Neutrophil (primary cell): Measurements from ENCODE around the gene STAB2.

Experiments
- H3K27ac ChIP-seq: fragments of 200-600 bp; sonication (generic); 2 replicates; pipeline ENCODE4 v1.5.1; 2016; ENCODE audit warnings: mild to moderate bottlenecking, moderate library complexity
- H3K27me3 ChIP-seq: fragments of 200-600 bp; sonication (generic); 2 replicates; pipeline ENCODE4 v1.6.0; 2016; ENCODE audit warnings: mild to moderate bottlenecking
- H3K36me3 ChIP-seq: fragments of 200-600 bp; sonication (generic); 2 replicates; pipeline ENCODE4 v1.5.1; 2017
- H3K4me1 ChIP-seq, 2 experiments: fragments of 200-600 bp in 1 of 2; sonication (generic) in 1 of 2; 1 replicate in 1 of 2; 2 replicates in 1 of 2; pipeline versions ENCODE4 v1.5.1 to v1.6.1; 2013 to 2016; ENCODE audit warnings: low read depth in 1 of 2, low read length in 1 of 2, mild to moderate bottlenecking in 1 of 2, moderate library complexity in 1 of 2; ENCODE audit not compliant: control insufficient read depth in 1 of 2, insufficient read depth in 1 of 2
- H3K4me3 ChIP-seq, 2 experiments: fragments of 200-600 bp in 1 of 2; sonication (generic) in 1 of 2; 1 replicate in 1 of 2; 2 replicates in 1 of 2; pipeline ENCODE4 v1.5.1; 2013 to 2016; ENCODE audit warnings: low read depth in 1 of 2, low read length in 1 of 2, mild to moderate bottlenecking in 1 of 2, moderate library complexity in 1 of 2
- H3K9me3 ChIP-seq: fragments of 200-600 bp; sonication (generic); 2 replicates; pipeline ENCODE4 v1.5.1; 2016
- CTCF ChIP-seq: fragments of 200-600 bp; sonication (generic); IDR thresholded peaks from 2 replicates; pipeline ENCODE4 v1.5.1; 2016; ENCODE audit warnings: antibody characterized with exemption

The STAB2 gene

GRCh38 chr12:103766028-103766427 is 179.0 kb downstream of the STAB2 start:
- Histone ChIP-seq H3K4me3 (no peak overlapping the region), H3K9me3 (no peaks in the 10 kb centered on the region), H3K4me1 (peaks cover 0 to 6% of the 10 kb centered on the region in 2 experiments), H3K27me3 (no peaks in the 10 kb centered on the region), H3K27ac (no peak overlapping the region), H3K36me3 (peaks cover 51% of the 10 kb centered on the region)
- no peak for TF ChIP-seq CTCF

DNA sequence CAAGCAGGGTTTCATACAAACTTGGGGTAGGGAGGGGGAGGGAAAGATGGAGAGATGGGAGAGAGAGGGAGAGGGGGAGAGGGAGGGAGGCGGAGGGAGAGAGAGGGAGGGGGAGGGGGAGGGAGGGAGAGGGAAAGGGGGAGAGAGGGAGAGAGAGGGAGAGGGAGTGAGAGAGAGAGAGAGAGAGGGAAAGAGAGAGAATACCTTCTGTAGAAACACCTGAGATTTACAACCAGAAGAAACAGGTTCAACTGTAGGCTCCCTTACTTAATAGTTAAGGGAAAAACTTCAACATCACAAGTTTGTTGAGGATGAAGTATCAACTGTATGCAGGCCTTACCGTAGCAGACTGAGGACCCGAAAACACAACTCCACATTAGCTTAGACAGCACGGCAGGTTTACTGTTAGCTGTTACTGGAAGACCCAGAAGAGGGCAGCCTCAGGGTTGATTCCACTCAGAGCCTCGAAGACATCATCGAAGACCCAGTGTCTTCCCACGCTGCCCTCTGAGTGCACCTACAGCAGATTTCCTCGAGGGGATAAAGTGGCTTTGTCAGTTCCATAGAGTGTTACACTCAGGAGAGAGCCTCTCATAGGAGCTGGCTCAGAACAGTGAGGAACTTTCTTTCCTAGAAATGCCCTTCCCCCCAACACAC is 181.5 kb downstream of the STAB2 start:
- H3K4me3 ChIP-seq: no peak overlapping the region
- H3K27ac ChIP-seq: no peak overlapping the region
- H3K36me3 ChIP-seq: peaks cover 25% of the 10 kb centered on the region
- no peak for TF ChIP-seq CTCF
- peaks cover 0 to 6% of the 10 kb centered on the region in 2 experiments for H3K4me1 ChIP-seq
- no peaks in the 10 kb centered on the region for H3K9me3 ChIP-seq
- H3K27me3 ChIP-seq: no peaks in the 10 kb centered on the region

- peaks cover 20% of the 10 kb centered on the region for H3K36me3 ChIP-seq
- H3K27me3 ChIP-seq: no peaks in the 10 kb centered on the region
- no peak for TF ChIP-seq CTCF
- H3K9me3 ChIP-seq: no peaks in the 10 kb centered on the region
- H3K4me3 ChIP-seq: no peak overlapping the region
- H3K4me1 ChIP-seq: peaks cover 0 to 6% of the 10 kb centered on the region in 2 experiments
- no peak overlapping the region for H3K27ac ChIP-seq
Measured at GRCh38 chr12:103769240-103769945, 182.3 kb downstream of the STAB2 start.

DNA sequence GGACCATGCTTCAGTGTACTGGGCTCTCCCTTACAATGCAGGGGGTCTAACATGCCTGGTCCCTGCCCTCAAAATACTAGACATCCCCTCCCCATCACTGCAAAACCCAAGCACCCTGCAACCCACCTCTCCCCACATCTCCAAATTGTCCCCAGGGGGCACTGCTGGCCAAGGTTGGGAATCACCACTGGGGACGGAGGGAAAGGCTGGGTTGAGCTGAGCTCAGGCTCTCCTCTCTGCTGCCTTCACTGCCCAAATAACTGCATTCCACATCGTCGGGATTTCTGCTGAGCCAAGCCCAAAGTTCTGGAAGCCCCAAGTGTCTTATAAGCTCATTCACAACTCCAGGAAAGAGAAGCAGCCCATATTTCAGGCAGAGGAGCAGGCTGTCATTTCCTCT is 184.4 kb downstream of the STAB2 start:
- peak; percentile 62 for TF ChIP-seq CTCF
- Histone ChIP-seq H3K36me3 (peaks cover 11% of the 10 kb centered on the region), H3K27ac (no peak overlapping the region), H3K27me3 (no peaks in the 10 kb centered on the region), H3K9me3 (no peaks in the 10 kb centered on the region), H3K4me3 (no peak overlapping the region), H3K4me1 (peaks cover 0 to 6% of the 10 kb centered on the region in 2 experiments)

- H3K27ac ChIP-seq: no peak overlapping the region
Measured at GRCh38 chr12:103772367-103773108, 185.5 kb downstream of the STAB2 start.

More at GRCh38 chr12:103772367-103773108, 185.5 kb downstream of the STAB2 start:
- H3K4me3 ChIP-seq: no peak overlapping the region
- peaks cover 17% of the 10 kb centered on the region for H3K36me3 ChIP-seq
- no peaks in the 10 kb centered on the region for H3K27me3 ChIP-seq
- H3K4me1 ChIP-seq: peaks cover 0 to 6% of the 10 kb centered on the region in 2 experiments
- TF ChIP-seq CTCF: no peak
- H3K9me3 ChIP-seq: no peaks in the 10 kb centered on the region
